Dermis microvascular lymphatic vessel endothelial cell (primary cell): ENCODE measurements around the gene NTNG1. TPM values are rescaled to one million over a fixed set of nuclear protein-coding genes. Genes with fewer than 3 reads are reported as not detected.
A peak's percentile ranks its signal among the peaks of the same experiment; 100 is the strongest.

Experiments used
- DNase-seq, 2 donors: peaks; one replicate each; pipeline versions ENCODE4 v3.0.0 to v3.0.0-alpha.2; 2010; ENCODE audit warnings: low read depth in 2 of 2
- total RNA-seq: library from RNA; depleted of rRNA; stranded (reverse); fragments of >200 nt; gene quantifications from 2 replicates; pipeline ENCODE4 v1.2.1, GENCODE V29; 2014

NTNG1 gene
- total RNA-seq, 1 donor from 2014 or later, result 0.13 TPM

DNA sequence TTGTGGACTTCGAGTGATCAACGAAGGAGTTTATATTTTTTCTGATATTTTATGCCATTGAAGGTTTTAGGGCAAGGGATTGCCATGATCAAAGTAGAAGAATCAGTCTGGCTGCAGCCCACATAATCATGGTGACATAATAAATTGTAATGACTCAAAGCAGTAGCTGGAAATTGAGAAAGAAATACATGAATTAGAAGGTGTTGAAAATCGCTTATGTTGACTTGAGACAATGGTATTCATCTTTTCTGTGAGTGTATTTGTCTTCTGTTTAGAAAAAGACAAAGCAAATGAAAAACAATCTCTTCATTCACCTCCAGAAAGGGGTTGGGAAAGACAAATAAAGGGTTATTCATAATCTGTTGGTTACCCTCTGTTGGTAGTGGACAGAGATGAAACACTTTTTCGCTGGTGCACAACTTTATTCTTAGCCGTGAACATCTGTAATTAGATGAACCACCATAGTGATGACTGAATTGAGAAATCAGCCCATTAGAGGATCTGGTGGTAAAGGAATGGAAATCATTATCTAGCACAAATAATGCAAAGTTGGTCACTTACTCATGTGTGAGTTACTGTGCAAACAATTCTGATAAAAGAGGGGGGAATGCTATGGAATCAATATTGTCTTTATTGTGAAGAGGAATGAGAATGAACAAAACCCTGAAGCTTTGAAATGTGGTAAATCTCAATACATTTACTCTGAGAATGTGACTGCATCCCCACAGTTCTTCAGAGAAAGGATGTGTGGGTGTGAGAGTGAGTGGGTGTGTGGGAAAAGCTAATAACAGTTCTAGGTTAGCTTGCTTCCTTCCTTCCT, 121.8 kb downstream of the NTNG1 start:
- DNase-seq, result no peak

DNA sequence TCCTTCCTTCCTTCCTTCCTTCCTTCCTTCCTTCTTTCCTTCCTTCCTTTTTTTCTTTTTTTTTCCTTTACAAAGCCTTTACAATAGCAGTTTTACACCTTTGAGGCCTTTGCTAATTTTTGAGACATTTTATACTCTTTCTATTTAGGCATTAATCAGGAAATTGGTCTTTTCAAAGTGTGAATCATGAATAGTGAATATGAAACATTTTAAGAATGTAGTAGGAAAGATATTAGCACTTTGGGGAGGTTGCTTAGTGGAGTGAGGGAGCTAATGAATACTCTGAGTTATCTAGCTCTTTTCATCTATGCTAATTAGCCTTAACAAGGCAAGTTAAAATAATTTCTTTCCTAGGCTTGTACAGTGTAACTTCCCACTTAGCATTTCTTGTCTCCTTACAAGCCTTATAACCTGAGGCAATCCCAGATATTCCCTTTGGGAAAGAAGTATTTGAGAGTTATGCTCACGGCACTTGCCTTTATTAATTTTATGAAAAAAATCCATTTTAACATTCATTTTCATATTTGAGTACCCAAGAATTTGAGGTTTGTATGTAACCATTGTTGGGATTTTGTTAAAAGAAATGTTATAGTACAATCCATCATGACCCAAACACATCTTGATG, 122.6 kb downstream of the NTNG1 start:
- DNase-seq, result no peak

DNA sequence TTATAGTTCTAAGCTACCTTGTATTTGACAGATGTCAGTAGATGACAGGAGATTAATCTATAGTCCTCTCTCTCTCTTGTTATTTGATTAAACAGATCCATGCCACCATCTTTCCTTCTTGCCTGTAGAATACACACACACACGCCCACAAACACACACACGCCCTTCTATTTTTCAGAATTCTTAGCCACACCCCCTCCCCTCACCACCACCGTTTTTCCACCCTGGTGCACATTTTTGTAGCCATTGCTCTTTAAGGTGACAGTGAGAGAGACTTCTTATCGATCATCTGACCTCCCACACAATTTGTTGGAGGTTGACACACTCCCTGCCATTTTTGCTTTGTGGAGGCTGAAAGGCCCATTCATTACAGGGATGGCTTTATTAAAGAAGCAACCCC, 123.2 kb downstream of the NTNG1 start:
- DNase-seq, result no peak

DNA sequence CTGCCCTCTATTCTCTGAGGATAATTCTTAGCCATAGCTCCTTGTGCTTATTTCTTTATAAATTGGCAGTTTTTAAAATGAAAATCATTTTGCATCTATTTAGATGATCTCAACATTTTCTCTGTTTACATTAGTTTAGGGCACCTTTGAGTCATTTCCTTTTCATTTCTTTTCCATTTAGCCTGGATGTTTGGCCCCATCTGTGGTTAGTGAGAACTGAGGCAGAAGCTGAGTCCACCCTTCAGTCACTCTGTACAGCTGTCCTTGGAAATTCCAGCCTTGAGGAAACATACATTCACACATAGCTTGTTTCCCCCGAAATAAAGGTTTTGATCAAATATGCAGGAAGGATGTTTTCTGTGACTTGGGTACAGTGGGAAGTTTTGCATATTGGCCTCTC, 123.7 kb downstream of the NTNG1 start:
- peak in 1 of 2 donors; percentile 1 for DNase-seq

DNA sequence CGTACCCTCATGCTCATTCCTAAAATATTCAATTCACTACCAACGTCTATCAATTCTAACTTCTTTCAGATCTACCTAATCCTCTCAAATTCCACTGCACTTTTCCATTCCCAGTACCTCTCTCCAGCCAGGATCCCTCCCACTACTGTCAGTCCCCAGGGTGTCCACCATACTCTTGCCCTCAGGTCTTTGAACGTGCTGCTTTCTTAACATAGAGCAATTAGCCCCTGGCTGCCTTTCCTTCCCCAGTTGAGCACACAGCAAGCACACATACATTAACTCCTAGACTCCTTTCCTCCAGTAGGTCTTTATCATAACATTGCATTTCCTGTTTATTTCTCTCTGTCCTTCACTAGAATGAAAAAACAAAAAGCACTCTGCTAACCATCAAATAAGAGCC, 126.7 kb downstream of the NTNG1 start:
- no peak for DNase-seq

DNA sequence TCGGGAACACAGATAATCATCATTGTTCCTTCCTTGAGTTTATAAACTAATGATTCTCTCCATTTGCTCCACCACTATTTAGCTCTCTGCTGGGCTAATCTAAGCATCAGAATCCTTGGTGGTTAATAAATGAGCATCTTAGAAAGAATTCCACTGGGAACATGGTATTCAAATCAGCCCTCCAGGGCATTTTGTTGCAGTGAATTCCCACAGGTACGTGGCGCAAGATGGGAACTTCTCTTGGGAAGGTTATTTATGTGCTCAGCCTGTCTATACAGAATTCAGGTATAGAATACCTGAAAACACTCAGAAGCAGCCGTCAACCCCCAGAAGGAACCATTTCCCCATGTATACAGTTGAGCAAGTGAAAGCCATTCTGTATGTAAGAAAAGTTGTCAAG, 131.5 kb downstream of the NTNG1 start:
- no peak for DNase-seq

DNA sequence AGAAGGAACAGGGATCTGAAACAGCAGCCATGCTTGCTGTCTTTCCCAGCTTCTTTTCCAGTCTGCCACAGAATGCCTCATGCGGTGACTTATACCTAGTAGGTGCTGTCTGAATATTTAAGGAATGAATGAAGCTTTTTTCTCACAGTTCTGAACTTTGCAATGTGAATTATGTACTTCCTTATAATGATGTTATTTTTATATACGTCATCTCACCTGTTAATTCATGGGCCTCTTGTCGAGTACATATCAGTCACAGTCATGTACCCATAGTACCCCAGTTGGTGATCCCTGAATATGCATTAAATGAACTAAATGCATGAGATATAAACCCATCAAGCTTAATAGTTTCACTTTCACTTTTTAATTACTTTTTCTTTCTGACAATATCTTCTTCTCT, 132.7 kb downstream of the NTNG1 start:
- no peak for DNase-seq

DNA sequence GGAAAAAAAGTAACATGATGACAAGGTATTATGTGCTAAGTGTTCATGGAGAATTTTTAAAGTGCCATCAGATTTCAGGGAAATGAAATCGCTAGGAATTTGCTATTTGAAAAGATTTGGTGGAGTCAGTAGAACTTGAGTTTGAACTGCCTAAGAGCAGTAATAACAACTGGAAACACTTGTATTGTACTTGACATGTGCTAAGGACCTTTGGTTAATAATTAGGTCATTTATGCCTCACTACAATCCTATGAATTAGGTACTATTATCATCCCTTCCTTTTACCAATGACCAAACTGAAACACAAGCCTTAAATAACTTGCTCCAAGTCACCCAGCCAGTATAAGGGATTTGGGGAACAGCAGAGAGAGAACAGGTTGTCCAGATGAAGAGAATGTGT, 133.4 kb downstream of the NTNG1 start:
- no peak for DNase-seq

DNA sequence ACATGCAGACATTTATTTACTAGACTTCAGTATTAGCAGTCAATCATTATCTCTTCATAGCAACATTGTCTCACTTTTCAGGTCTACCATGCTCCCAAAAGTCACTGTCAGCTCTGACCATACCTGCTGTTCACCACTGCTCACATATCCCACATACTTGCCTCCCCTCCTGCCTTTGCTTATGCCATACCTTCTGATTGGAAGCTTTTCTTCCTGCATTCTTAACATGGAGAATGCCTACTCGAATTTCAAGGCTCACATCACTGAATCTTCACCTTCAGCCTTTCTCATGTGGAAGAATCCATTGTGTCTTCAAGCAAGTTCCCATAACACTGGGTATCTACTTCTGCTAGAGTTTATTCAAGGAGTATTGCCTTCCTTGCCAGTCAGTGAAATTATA, 135.4 kb downstream of the NTNG1 start:
- DNase-seq, result no peak

DNA sequence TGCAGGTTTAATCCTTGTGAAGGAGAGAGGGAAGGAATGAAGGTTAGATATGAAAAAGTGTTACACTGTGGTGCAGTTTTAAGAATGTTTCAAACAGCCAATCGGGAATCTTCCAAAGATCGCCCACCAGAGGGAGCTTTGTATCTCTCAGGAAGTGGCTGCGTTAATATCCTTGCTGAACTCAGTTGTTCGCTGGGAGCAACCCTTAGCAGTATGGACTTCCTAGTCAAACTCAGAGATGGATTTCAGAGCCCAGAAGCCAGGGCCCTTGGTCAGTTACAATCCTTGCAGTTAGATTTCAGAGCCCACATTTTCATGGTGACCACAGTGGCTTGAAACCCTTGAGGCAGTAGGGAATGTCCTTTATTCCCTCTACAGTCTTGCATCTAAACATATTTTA, 136.2 kb downstream of the NTNG1 start:
- DNase-seq, result peak; percentile 38 to 54

DNA sequence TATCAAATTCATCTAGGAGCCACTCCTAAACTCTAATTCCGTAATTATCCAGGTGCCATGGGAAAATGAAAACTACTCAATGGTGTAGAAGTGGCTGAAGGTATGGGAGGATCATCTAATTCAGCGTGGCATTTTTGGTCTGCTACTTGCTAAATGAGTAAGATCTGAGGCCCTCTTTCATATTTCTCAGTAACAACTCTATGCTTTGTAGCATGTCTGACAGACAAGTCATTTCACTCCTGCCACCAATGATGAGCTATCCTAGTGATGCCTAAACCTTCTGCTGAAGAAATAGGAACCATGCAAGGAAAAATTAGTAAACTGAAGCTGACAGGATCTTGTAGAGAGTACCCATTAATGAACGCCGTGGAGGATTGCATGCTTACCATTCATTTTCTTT, 145.3 kb downstream of the NTNG1 start:
- DNase-seq, result no peak

DNA sequence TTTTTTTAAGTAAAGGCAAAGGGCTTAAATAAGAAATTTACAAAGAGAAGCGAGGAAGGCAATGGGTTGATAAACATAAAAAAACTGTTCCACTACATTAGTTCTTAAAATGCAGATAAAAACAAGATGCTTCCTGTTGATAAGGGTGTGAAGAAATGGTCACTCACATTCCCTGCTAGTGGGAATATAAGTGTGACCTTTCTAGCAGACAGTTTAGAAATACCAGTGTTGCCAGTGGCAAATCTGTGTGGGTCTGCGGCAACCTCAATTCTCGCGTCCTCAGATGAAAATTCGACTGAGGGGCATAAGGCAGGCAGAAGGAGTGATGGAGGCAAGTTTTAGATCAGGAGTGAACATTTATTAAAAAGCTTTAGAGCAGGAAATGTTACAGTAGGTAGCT, 151.1 kb downstream of the NTNG1 start:
- no peak for DNase-seq

DNA sequence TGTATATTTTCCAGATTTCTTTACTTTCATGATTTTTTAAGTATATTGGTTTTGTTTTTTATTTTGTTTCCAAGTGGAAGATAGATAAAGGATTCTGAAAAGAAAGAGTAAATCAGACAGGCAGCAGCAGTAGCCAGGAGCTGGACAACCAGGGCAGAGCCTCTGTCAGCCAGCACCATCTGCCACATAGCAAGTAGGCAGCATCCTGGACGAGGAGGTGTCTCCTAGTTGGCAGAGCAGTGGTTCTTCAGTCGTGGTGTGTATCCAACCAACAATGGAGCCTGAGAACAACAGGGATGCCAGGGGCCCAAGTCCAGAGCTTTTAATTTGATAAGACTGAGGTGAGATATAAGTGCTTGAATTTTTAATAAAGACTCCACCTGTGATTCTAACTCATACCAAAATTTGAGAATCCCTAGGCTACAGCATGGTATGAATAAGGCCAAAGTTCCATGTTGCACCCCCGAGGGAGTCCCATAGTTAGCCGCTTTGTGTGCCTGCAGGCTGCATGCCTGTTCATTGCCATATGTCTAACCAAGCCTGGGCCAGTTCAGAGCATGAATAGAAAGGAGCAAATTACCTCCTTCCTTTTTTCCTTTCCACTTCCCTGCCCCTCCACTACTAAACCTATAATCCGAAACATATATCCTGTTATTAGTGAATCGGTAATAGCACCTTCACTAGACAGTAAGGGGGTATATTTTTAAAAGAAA, 153.2 kb downstream of the NTNG1 start:
- DNase-seq, result no peak

DNA sequence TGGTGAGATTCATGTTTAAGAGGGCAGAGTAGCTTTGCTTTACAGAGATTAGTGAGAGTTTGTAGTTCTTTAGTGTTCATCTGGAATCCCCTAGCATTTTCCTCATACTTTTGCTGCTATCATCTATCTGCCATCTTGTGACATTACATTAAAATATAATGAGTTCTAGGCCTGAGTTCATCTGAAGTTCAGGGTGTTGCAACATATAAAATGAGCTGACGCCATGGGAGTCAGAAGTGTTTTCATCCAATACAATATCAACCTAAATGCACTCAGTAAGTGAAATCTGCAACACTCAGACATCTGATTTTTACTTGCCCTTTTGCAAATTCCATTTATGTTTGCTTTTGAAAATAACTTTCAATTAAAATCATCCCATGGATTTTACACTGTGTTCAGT, 153.8 kb downstream of the NTNG1 start:
- no peak for DNase-seq

DNA sequence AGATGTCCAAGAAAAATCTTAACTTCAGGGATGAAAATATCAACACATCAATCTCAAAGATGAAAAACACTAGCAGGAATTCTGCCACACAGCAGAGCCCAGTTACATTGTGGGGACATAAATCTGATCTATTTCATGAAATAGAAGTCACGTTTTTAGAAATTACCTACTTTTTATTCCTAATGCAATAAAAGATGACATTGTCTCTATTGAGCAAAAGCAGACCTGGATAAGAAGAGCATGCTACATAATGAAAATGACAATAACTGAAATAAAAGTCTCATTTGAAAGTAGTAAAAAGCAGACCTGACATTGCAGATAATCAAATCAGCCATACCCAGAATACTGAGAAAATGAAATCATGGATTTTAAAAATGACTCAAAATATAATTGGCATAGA, 156.8 kb downstream of the NTNG1 start:
- no peak for DNase-seq

DNA sequence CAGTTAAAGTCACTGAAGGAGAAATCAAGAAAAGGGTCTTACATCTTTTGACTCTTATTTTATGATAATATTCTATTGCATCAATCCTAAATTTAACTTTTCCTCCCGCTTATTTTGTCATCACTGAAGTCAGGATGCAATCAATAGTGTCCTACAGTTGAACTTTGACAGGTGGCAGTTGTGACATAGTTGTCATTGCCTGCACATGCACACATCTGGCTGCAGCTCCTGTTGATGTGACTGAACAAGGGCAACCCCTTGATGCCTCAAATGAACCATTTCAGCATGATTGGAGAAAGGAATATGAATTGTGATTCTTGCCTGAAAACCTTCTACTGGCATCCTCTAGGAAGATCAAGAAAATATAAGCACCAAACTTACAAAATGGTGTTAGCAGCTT, 157.7 kb downstream of the NTNG1 start:
- DNase-seq, result no peak

DNA sequence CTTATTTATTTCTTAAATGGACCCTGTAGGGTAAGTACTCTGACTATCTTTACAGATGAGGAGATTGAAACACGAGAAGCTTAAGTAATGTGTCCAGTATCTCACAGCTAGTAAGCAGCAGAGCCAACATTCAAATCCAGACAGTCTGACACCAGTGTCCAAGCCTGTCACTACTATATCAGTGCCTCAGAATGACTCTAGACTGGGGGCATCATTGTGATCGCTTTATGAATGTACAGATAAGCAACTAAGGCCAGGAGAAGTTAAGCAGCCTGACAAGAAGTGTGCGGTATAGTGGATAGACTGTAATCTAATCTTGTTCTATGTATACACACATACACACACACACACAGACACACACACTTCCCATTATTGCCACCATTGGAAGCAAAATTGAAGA, 158.7 kb downstream of the NTNG1 start:
- DNase-seq, result no peak

DNA sequence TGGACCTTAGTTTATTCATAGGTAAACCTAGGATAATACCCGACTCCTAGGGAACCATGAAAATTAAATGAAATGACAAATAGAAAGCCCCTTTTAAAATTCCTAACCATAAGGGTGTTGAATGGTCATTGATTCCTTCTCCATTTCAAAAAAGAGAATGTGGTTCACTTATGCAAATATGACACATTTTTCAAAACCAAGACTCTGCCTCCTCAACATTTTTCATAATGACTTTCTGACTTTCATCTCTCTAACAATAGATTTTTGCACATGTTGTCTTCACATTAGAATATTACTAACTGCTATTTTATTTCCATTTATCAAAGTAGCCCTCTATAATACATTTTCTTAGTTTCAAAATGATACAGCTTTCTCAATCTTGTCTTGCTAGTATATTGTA, 169.1 kb downstream of the NTNG1 start:
- no peak for DNase-seq

DNA sequence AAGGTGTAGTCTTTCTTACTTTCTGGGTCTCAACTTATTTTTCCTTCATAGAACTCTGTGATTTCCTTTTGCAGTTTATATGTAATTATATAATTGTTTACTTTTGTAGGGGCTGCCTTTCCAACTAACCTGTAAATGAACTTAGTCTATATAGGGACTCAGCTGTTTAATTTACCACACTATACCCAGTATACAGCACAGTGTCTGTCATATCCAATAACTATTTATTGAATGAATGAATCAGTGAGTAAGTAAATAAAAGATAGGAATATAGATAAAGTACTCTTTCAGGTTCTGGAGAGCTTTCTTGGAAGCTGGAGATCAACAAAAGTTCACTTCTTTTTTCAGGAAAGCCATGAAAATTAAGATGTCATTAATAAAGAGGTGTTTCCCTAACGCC, 174.8 kb downstream of the NTNG1 start:
- DNase-seq, result no peak

DNA sequence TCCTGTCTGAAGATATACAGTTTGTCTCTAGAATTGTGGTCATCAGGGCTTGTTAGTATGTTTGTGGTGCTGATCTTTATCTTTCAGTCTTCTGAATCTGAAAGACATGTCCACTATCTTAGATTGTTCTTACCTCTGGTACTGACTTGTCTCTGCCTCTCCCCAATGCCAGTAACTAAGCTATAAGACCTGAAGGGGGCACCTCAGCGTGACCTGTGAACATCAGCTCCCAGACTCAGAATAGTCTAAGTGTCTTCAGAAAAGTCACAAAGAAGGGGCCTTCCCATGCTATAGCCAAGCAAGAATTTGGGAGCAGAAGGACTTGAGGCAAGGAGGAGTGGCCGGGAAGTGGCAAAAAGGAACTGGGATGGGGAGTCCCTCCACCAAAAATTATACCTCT, 178.1 kb downstream of the NTNG1 start:
- no peak for DNase-seq

DNA sequence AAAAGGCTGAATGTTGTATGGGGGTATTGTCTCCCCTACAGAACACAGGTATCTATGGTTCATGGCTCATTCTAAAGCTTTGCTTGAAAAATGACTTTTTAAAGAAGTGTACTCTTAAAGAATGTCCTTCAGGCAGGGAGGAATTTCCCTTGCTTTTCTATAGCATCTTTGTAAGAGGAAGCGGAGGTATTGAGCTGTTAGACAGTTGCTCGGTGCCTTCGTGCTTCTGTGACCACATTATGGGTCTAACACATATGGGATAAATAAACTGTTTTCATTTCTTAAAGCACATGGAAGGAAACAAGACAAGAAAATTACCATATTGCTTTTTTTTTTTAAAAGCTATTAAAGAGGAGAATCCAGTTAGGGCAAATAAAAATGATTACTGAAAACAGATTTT, 182.9 kb downstream of the NTNG1 start:
- DNase-seq, result no peak

DNA sequence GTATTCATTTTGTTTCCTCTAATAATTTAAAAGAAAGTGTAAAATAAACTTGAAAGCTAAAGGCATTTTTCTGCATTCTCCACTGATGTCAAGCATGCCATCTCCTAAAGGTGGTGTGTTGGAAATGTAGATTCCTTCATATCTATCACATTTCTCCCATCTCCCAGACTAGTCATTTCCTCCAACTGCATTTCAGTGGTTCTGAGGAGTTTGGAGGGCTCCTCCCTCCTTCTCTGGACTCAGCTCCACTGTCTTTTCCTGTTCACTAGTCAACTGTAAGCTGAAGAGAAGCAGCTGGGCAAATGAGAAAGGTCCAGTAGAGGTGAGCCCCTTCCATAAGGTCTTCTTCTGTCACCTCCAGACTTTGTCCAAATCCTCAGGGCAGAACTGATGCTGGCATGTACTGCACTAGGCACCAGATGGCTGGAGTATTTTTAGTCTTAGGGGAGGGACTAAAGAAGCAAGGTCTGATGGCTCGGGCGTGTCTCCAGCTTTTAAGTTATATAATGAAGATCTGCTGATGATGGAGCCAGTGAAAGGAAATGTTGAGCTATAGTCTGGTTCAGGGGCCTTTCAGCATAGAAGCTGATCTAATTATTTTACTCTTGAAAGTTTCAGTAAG, 186.1 kb downstream of the NTNG1 start:
- no peak for DNase-seq
